Tibial artery (tissue), 4 donors: ENCODE data around the gene HHIPL1.

ENCODE experiments used
- DNase-seq, 2 donors: peaks; one replicate each; pipeline ENCODE4 v3.0.0-alpha.2; 2019
- H3K27ac ChIP-seq, 2 donors: fragments of 200-600 bp; sonication (generic) in 1 of 2; 1 replicate in 1 of 2; 2 replicates in 1 of 2; pipeline ENCODE4 v1.5.1; 2018 to 2019; ENCODE audit warnings: mild to moderate bottlenecking in 1 of 2
- H3K27me3 ChIP-seq, 2 donors: fragments of 200-600 bp; sonication (generic) in 1 of 2; one replicate each; pipeline versions ENCODE4 v1.5.1 to v1.6.0; 2016 to 2019
- H3K36me3 ChIP-seq, 3 donors: fragments of 200-600 bp; sonication (generic) in 2 of 3; one replicate each; pipeline ENCODE4 v1.5.1; 2016 to 2019; ENCODE audit warnings: mild to moderate bottlenecking in 2 of 3
- H3K4me1 ChIP-seq, 4 donors: fragments of 200-600 bp; sonication (generic) in 2 of 4; 1 replicate in 3 of 4; 2 replicates in 1 of 4; pipeline ENCODE4 v1.5.1; 2016 to 2019
- H3K4me3 ChIP-seq, 2 donors: fragments of 200-600 bp; sonication (generic) in 1 of 2; 1 replicate in 1 of 2; 2 replicates in 1 of 2; pipeline ENCODE4 v1.5.1; 2018 to 2019; ENCODE audit warnings: mild to moderate bottlenecking in 2 of 2
- H3K9me3 ChIP-seq, 3 donors: fragments of 200-600 bp; sonication (generic) in 1 of 3; one replicate each; pipeline ENCODE4 v1.5.1; 2016 to 2019
- CTCF ChIP-seq, 2 experiments: fragments of 200-600 bp in 1 of 2; fragments of 450-650 bp in 1 of 2; IDR thresholded peaks; one replicate each; pipeline ENCODE4 v1.5.1; 2017 to 2019; ENCODE audit warnings: antibody characterized with exemption in 2 of 2, mild to moderate bottlenecking in 1 of 2, moderate library complexity in 1 of 2
- intact Hi-C: fragments of 100-400 bp; cut with DNase I; formaldehyde crosslinking; loops from one replicate; pipeline ENCODE4 v1.15.0; 2023; ENCODE audit warnings: low total_unique reads

HHIPL1 gene

GRCh38 chr14:99724939-99725773 is 80.2 kb downstream of the HHIPL1 start:
- Histone ChIP-seq H3K4me1 (peaks cover 0 to 7% (median 5%) of the 10 kb centered on the region in 4 donors), H3K27me3 (peaks cover 0 to 29% of the 10 kb centered on the region in 2 donors), H3K27ac (no peak overlapping the region), H3K36me3 (no peaks in the 10 kb centered on the region), H3K9me3 (no peaks in the 10 kb centered on the region), H3K4me3 (no peak overlapping the region)
- peak in 1 of 2 donors; percentile 61 for DNase-seq
- TF ChIP-seq CTCF (IDR thresholded peaks at IDR 0.05), result no peak
- intact Hi-C loops, result no loop called here

DNA sequence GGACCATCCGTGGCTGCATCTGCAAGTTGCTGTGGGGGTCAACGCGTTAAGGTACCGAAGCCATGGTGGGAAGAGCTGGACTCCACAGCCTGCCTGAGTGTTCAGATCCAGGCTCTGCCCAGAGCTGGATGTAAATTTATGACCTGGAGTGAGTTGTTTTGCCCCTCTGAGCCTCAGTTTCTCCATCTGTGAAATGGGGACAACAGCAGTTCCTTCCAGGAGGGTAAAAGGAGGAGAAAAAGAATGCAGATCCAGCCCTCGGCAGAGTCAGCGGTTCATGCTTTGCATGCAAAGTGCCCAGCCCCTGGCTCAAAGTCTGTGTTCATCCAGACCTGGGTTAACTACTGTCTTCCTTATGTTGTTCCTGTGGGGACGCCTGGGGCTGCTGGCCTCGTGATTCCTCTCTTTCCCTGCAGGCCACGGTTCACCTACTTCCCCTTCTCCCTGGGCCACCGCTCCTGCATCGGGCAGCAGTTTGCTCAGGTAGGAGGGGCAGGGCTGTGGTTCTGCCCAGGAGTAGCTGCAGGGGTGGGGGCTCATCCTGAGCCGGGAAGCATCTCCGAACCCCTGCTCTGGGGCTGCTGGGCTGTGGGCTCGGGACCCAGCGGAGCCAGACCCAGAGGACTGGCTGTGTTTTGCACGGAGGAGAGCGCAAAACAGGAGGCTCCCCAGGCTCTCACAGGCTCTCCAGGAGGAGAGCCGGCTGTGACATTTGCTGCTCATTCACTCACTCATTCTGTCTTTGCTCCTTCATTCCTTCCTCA is 81.0 kb downstream of the HHIPL1 start:
- H3K9me3 ChIP-seq, result no peaks in the 10 kb centered on the region
- H3K36me3 ChIP-seq, result no peaks in the 10 kb centered on the region
- no peak for TF ChIP-seq CTCF (IDR thresholded peaks at IDR 0.05)
- peaks cover 0 to 15% (median 12%) of the 10 kb centered on the region in 4 donors for H3K4me1 ChIP-seq
- H3K4me3 ChIP-seq, result no peak overlapping the region
- no peak overlapping the region for H3K27ac ChIP-seq
- intact Hi-C loops, result no loop called here
- H3K27me3 ChIP-seq, result peaks cover 0 to 29% of the 10 kb centered on the region in 2 donors
- DNase-seq, result no peak

- no peaks in the 10 kb centered on the region for H3K36me3 ChIP-seq
- peaks cover 0 to 29% of the 10 kb centered on the region in 2 donors for H3K27me3 ChIP-seq
- no peak overlapping the region for H3K27ac ChIP-seq
- no peak overlapping the region for H3K4me3 ChIP-seq
- no peaks in the 10 kb centered on the region for H3K9me3 ChIP-seq
- no peak for TF ChIP-seq CTCF (IDR thresholded peaks at IDR 0.05)
- H3K4me1 ChIP-seq, result peaks cover 0 to 21% (median 15%) of the 10 kb centered on the region in 4 donors
- DNase-seq, result peak in 1 of 2 donors; percentile 49
- intact Hi-C loops, result no loop called here
Observed at GRCh38 chr14:99726538-99727095, 81.7 kb downstream of the HHIPL1 start.

DNA sequence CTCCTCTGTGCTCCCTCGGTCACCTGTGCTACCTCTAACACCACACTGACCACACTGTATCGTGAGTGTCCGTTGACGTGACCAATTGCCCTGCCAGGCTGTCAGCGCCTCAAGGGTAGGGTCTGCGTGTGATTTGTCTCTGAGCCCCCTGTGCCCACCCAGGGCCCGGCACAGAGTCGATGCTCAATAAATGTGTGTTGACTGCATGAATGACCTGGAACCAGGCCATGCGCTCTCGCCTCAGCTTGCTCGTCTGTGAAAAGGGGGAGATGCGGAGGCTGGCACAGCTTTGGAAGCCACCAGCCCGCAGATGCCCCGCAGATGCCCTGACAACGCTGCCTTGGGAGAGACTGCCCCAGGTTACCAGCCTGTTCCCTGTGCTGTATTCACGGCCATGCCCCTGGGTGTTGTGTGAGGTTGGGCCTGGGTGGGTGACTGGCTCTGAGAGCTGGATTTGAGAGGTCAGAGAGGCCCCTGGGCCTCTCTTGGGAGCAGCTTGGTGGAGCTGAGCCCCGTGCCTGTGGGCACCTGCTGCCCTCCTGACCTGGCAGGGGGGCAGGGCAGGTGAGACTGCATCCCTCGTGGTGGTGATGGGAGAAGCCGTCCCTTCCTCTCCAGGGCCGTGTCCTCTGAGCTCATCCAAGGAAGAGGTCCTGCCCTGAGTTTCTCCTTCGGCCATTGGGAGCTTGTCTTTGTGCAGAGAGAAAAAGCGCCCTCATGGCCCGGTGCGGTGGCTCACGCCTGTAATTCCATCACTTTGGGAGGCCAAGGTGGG is 82.4 kb downstream of the HHIPL1 start:
- H3K27me3 ChIP-seq, result peaks cover 0 to 29% of the 10 kb centered on the region in 2 donors
- no peaks in the 10 kb centered on the region for H3K9me3 ChIP-seq
- H3K4me1 ChIP-seq, result peaks cover 0 to 28% (median 18%) of the 10 kb centered on the region in 4 donors
- DNase-seq, result peak; percentile 19 to 61
- intact Hi-C loops, result no loop called here
- no peak overlapping the region for H3K4me3 ChIP-seq
- no peaks in the 10 kb centered on the region for H3K36me3 ChIP-seq
- no peak for TF ChIP-seq CTCF (IDR thresholded peaks at IDR 0.05)
- no peak overlapping the region for H3K27ac ChIP-seq
